ENCODE results near the gene MYO10. TPM values are rescaled to one million over a fixed set of nuclear protein-coding genes. Genes with fewer than 3 reads are reported as not detected.

The MYO10 gene
- total and polyA plus RNA-seq, 2 experiments from 2014 or later: 33.7 to 52.4 TPM

GRCh38 chr5:16642867-16643266, 293.2 kb downstream of the MYO10 start:
- Histone ChIP-seq H3K9me3 (ENCODE audit: low read depth) (no peaks in the 10 kb centered on the region), H2AFZ (no peak overlapping the region), H3K79me2 (no peaks in the 10 kb centered on the region), H3K27ac (no peak overlapping the region), H3K36me3 (replicated peaks; ENCODE audit: insufficient read depth, low read depth) (no peaks in the 10 kb centered on the region), H3K4me3 (no peak overlapping the region), H3K4me2 (no peak overlapping the region), H4K20me1 (ENCODE audit: insufficient read depth, poor library complexity, severe bottlenecking) (no peaks in the 10 kb centered on the region), H3K27me3 (no peaks in the 10 kb centered on the region), H3K9me2 (replicated peaks; ENCODE audit: insufficient read depth) (no peaks in the 10 kb centered on the region), H3K4me1 (ENCODE audit: insufficient read depth) (no peaks in the 10 kb centered on the region)
- DNase-seq (ENCODE audit: low spot score): no peak
- 98% methylated on average over 2 of the region's 2 CpGs for WGBS (ENCODE audit: low lambda C conversion rate, missing lambda C conversion rate)
- TF ChIP-seq EZH2phosphoT487 (IDR thresholded peaks at IDR 0.05; ENCODE audit: low read depth, severe bottlenecking, unreplicated experiment) (no peak), CTCF (IDR thresholded peaks at IDR 0.05; ENCODE audit: poor library complexity) (no peak), EZH2 (IDR thresholded peaks at IDR 0.05; ENCODE audit: borderline replicate concordance) (no peak)

GRCh38 chr5:16639206-16639605, 296.9 kb downstream of the MYO10 start:
- DNase-seq (ENCODE audit: low spot score): no peak
- Histone ChIP-seq H3K27me3 (no peaks in the 10 kb centered on the region), H3K9me3 (ENCODE audit: low read depth) (no peaks in the 10 kb centered on the region), H3K36me3 (replicated peaks; ENCODE audit: insufficient read depth, low read depth) (no peaks in the 10 kb centered on the region), H3K27ac (no peak overlapping the region), H3K4me1 (ENCODE audit: insufficient read depth) (no peaks in the 10 kb centered on the region), H2AFZ (no peak overlapping the region), H3K79me2 (no peaks in the 10 kb centered on the region), H3K9me2 (replicated peaks; ENCODE audit: insufficient read depth) (no peaks in the 10 kb centered on the region), H4K20me1 (ENCODE audit: insufficient read depth, poor library complexity, severe bottlenecking) (no peaks in the 10 kb centered on the region), H3K4me2 (no peak overlapping the region), H3K4me3 (no peak overlapping the region)
- TF ChIP-seq EZH2phosphoT487 (IDR thresholded peaks at IDR 0.05; ENCODE audit: low read depth, severe bottlenecking, unreplicated experiment): no peak
- no peak for TF ChIP-seq EZH2 (IDR thresholded peaks at IDR 0.05; ENCODE audit: borderline replicate concordance)
- TF ChIP-seq CTCF (IDR thresholded peaks at IDR 0.05; ENCODE audit: poor library complexity): no peak
- WGBS (ENCODE audit: low lambda C conversion rate, missing lambda C conversion rate): 89% methylated on average over 4 of the region's 4 CpGs

- H3K9me2 ChIP-seq (replicated peaks; ENCODE audit: insufficient read depth): no peaks in the 10 kb centered on the region
- 82% methylated on average over 3 of the region's 3 CpGs for WGBS (ENCODE audit: low lambda C conversion rate, missing lambda C conversion rate)
- no peaks in the 10 kb centered on the region for H3K27me3 ChIP-seq
- no peaks in the 10 kb centered on the region for H3K9me3 ChIP-seq (ENCODE audit: low read depth)
- no peak for DNase-seq (ENCODE audit: low spot score)
- H3K36me3 ChIP-seq (replicated peaks; ENCODE audit: insufficient read depth, low read depth): no peaks in the 10 kb centered on the region
- H3K4me1 ChIP-seq (ENCODE audit: insufficient read depth): no peaks in the 10 kb centered on the region
- H3K4me3 ChIP-seq: no peak overlapping the region
- H3K27ac ChIP-seq: no peak overlapping the region
- no peaks in the 10 kb centered on the region for H3K79me2 ChIP-seq
- H3K4me2 ChIP-seq: no peak overlapping the region
- H4K20me1 ChIP-seq (ENCODE audit: insufficient read depth, poor library complexity, severe bottlenecking): no peaks in the 10 kb centered on the region
- TF ChIP-seq EZH2phosphoT487 (IDR thresholded peaks at IDR 0.05; ENCODE audit: low read depth, severe bottlenecking, unreplicated experiment) (no peak), CTCF (IDR thresholded peaks at IDR 0.05; ENCODE audit: poor library complexity) (no peak), EZH2 (IDR thresholded peaks at IDR 0.05; ENCODE audit: borderline replicate concordance) (no peak)
- H2AFZ ChIP-seq: no peak overlapping the region
Measured at GRCh38 chr5:16628376-16628775, 307.7 kb downstream of the MYO10 start.
